ENCODE measurements around the gene PTPRM.

GRCh38 chr18:8324343-8325065, 757.4 kb downstream of the PTPRM start:
- no peak for TF ChIP-seq CTCF (IDR thresholded peaks at IDR 0.05)
- no peak for TF ChIP-seq POLR2A (IDR thresholded peaks at IDR 0.05; ENCODE audit: low read depth)
- TF ChIP-seq EP300 (IDR thresholded peaks at IDR 0.05) = no peak
- TF ChIP-seq POLR2AphosphoS5 (IDR thresholded peaks at IDR 0.05) = no peak

Data from esophagus muscularis mucosa (tissue), 4 donors.